OCI-LY3 (cell line): ENCODE data around the gene SIAH2.

ENCODE experiments used
- CTCF ChIP-seq: fragments of 200-600, 300-600 bp; sonication (generic); IDR thresholded peaks from 2 replicates; pipeline ENCODE4 v1.5.1; 2014; ENCODE audit warnings: antibody characterized with exemption, low read length, low read depth
- EZH2phosphoT487 ChIP-seq: fragments of 200-600 bp; shearing (Covaris generic); IDR thresholded peaks from 2 replicates; pipeline ENCODE4 v1.6.1; 2018; ENCODE audit warnings: antibody characterized with exemption, mixed run types, low read depth

- TF ChIP-seq CTCF (no peak), EZH2phosphoT487 (no peak)
Observed at GRCh38 chr3:150742679-150743078, 20.3 kb downstream of the SIAH2 start.
